GM21576 (cell line): ENCODE measurements around the gene ZMIZ1.

Source experiments
- ATAC-seq: cut with Tn5 transposase; IDR thresholded peaks from one replicate; pipeline ENCODE4 v1.9.1; 2021; ENCODE audit warnings: mild to moderate bottlenecking, moderate library complexity; ENCODE audit not compliant: unreplicated experiment

The ZMIZ1 gene

DNA sequence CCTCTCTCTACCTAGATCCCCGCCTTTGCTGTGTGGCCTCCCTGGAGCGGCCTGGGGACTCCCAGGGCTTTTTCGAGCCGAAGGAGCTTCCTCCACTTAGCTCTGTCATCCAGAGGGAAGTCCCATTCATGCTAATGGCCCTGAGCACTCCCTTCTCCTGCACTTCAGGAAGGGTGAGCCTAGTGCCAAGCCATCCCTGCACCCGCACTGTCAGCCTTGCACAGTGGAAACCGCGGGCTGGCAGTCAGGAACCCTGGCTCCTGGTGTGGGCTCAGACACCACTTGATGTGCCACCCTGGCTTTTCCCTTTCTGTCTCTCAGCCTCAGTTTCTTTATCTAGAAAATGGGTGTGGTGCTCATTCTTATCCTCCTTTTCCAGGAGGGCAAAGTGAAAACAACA, 131.6 kb downstream of the ZMIZ1 start:
- ATAC-seq = no peak

DNA sequence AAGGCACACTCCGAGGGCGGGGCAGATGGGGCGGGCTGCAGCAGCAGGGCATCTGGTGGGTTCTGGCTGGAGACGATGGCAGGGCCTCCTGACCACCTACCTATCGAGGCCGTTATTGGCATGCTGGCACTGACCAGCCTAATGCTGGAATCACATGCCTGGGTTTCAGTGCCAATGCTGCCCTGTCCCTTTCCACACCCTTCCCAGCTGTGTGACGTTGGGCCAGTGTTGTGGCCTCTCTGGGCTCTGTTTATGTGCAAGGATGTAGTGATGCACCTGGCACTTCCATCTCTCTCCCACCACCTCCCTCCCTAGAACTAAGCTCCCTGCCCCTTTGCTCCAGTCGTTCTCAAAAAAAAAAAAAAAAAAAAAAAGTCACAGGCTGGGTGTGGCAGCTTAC, 132.9 kb downstream of the ZMIZ1 start:
- ATAC-seq = no peak

DNA sequence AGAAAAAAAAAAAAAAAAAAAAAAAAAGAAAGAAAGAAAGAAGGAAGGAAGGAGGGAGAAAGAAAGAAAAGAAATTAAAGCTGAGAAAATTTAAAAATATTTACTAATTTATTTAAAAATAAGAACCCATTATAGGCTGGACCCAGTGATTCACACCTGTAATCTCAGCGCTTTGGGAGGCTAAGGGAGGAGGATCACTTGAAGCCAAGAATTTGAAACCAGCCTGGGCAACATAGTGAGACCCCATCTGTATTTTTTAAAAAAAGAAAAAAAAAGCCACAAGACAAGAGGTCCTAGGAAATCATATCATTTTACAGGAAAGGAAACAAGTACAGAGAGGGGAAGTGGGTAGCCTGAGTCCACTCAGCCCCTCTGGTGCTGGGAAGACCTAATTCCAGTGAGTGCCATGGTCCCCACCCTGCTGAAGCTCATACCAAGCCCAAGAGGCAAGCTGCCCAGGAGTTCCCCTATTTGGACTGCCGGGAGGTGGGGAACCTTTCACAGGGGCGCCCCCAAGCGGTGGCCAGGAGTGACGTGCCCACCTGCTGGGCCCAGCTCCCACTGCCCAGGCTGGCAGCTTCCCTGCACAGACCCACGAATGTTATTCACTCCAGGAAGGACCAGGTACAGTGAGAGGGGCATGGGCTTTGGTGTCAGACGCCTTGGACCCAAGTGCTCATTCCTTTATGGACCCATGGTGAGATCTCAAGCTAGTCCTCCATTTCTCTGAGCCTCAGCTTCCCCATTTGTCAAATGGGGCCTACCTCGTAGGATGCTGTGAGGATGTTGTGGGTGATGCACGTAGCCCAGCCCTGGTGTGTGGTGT, 133.6 kb downstream of the ZMIZ1 start:
- ATAC-seq = peak; percentile 56

GRCh38 chr10:79203014-79203644, 134.4 kb downstream of the ZMIZ1 start:
- ATAC-seq = no peak

DNA sequence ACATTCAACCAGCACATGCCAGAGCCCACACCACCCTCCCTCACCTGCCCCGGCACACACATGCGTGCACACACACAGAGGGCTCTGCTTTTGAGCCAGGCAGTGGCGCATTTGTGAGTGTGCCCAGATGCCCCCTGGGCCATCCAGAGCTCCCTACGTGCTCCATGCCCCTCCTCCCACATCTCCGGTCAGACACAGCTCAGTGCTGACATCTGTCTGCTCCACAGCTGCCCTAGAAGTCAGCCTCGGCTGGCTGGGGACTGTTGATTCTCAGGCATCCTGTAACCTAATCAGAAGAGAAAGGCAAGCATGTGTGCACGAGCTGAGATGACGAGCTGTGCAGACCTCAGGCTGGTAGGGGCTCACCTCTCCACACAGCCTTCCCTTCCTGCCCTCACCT, 135.1 kb downstream of the ZMIZ1 start:
- ATAC-seq = no peak

DNA sequence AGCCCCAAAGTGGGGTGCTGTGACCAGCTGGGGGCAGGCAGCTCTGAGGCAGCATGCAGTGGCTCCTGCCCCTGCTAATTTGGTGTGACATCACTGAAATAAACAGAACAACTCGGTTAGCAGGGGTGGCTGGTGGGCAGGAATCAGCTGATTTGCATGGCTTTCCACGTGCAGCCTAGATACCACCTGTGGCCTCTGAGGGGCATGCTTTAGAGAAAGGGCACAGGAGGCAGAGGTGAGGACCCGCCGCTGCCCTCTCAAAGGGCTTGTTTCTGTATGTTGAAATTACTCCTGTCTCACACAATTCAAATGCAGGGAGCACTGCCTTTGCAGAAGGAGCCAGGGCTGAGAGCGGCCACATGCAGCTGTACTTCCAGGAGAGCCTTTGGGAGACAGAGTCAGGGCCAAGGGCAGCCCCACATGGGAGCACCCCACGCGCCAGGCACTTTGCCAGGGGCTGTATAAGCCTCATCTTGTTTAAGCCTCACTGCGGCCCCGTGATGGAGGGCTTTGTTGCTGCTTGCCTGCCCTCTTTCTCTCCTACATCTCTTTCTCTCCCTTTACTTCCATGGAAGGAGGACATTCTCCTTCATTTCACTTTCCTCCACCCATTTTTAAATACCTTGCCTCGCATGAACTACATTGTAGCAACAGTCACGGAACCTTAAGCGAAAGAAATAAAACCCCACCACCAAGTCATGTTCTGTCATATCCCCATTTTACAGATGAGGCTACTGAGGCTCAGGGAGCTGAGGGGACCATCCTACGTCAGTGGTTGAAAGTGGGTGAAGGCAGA, 137.7 kb downstream of the ZMIZ1 start:
- no peak for ATAC-seq

- no peak for ATAC-seq
Measured at GRCh38 chr10:79207096-79207357, 138.3 kb downstream of the ZMIZ1 start.

DNA sequence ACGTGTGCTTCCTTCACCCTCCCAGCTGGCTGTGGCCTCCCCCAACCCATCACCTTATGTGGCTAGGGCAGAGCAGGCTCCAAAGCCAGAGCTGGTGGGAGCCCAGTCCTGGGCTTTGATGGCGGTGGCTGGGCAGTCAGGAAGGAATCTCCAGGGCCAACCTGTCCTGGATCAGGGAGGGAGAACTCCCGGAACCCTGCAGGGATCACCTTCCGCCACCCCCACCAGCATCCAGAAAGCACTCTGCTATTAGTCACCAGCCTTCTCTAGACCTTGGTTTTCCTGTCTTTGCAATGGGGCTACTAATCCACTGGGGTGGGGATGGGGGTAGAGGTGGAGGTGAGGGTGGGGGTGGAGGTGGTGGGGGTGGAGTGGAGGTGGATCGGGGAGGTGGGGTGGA, 139.0 kb downstream of the ZMIZ1 start:
- ATAC-seq = no peak

DNA sequence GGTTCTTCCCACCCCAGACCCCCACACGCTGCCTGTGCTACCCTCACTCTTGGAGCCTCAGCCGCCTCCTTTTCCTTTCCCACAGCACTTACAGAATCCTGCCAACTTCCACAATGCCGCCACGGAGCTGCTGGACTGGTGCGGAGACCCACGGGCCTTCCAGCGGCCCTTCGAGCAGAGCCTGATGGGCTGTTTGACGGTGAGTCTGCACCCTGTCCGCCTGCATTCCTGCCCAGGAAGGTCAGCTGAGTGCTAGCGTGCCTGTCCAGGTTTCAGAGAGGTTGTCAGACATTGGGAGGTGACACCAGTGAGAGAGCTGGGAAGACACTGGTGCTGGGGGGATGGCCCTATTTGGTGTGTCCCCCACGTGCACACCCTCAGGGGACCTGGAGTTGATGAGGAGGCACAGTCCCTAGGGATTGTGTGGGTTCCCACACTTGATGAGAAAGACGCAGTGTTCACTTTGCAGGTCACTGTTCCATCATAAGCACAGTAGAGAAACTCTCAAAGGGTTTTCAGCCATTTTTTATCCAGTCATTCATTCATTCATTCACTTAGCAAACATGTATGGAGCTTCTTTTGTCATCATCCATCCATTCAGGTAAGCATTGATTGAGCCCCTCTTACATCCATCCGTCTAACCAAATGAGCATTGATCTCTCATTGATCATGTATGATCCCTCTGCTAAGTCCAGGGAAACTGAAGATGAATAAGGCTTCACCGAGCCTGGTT, 139.7 kb downstream of the ZMIZ1 start:
- ATAC-seq = no peak

- ATAC-seq = no peak
Measured at GRCh38 chr10:79209340-79209739, 140.6 kb downstream of the ZMIZ1 start.

DNA sequence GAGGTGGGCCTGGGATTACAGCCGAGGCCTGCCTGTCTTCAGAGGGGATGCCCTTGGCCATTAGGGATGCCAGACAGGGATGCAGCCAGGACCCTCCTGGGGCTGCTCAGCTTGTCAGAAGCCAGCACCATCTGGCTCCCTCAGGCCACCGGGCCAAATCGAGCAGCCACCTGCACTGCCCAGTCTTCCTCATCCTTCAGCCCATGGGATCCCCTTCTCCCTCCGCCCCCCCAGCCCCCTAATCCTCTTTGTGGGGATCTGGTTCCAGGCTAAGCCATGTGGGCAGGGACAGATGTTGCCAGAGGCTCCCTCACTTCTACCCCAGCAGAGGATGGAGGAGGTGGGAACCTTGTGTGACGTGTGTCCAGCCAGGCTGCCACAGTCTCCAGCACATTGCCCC, 141.1 kb downstream of the ZMIZ1 start:
- no peak for ATAC-seq

GRCh38 chr10:79210672-79211071, 141.9 kb downstream of the ZMIZ1 start:
- no peak for ATAC-seq

- ATAC-seq = no peak
Measured at GRCh38 chr10:79211616-79212015, 142.8 kb downstream of the ZMIZ1 start.

DNA sequence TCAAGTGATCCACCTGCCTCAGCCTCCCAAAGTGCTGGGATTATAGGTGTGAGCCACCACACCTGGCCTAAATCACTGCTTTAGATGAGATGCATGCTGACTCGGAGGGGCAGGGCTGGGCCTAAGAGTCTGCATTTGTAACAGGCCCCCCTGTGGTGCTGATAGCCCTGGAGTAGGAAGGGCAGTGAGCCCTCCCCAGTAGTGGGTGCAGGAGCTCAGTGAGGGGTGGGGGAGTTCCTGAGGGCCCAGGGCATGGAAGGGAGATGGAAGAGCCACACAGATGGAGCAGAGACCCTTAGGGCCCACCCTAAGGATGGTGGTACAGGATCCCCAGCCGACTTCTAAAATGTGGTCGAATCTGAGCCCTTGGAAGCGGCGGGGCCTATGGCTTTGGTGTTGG, 146.8 kb downstream of the ZMIZ1 start:
- no peak for ATAC-seq

- ATAC-seq = no peak
Measured at GRCh38 chr10:79219322-79219957, 150.7 kb downstream of the ZMIZ1 start.

DNA sequence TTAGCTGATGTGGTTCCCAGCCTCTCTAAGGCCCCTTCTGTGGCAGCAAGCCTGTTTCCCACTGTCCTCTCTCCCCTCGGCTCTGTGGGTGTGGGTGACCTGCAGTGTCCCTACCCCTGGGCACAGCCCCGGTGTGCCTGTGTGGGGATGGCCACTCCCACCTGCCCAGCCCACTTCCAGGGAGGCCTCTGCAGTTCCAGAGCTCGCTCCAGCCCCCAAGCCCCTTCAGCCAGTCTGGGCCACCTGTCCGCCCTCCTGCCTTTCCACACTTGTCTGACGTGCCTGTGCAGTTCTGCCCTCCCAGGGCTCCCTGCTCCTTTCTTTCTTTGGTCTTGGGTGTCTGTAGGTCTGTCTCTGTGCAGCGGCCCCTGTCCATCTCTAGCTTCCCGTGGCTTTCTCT, 151.5 kb downstream of the ZMIZ1 start:
- ATAC-seq = no peak

DNA sequence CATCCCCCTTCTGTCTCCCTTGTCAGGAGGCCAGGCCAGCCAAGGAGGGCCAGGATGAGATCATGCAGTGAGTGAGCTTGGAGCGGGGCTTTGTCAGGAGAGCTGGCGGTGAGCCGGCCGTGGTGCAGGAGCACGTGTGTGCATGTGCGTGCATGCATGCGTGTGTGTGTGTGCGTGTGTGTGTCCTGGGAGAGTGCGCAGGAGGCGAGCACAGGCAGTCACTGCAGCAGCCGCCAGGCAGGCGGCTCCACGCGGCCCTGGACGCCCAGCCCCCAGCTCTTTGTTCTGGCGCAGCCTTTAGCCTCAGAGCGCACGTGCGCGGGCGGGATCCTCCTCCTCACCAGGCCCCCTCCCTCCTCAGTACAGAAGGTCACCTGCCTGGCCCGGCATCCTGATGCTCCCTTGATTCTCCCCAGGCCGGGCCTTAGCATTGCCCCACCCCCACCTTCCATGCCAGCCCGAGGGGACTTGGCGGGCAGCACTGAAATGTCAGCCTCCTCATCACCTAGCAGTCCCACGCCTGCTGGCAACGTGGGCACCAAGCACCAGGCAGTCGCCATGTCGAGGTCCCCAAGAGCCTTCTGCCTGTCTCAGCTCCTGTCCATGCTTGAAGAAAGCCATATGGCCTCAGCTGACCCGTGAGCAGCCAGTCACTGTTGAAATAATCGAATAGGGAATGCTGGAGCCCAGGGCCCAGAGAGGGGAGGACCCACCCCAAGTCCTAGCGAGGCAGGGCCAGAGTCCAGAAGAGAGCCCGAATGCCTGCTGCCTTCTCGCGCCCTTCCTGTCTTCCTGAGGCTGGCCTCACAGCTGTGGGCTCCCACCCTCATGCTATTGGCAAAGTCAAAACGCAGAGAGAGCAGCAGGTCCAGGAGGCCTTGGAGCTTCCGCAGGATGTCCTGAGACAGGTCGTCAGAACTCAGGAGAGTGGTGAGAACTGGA, 152.6 kb downstream of the ZMIZ1 start:
- no peak for ATAC-seq

DNA sequence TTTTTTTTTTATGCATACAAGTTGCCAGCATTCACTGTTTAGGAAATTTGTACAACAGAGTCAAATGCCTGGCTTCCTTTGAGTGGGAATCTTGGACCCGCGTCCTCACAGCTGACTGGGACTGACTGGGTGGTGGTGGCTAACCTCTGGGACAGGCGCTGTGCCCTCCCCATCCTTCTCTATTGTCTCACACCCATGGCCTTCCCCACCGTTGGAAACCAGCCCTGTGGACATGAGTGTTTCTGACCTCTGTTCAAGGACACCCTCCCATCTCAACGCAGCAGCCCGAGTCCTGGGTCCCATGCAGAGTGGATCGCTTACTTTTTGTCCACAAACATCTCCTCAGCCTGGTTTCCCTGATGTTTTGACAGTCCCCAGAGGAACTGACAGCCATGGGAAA, 153.4 kb downstream of the ZMIZ1 start:
- no peak for ATAC-seq

- ATAC-seq = no peak
Measured at GRCh38 chr10:79223091-79224048, 154.6 kb downstream of the ZMIZ1 start.
